A673 (cell line): Measurements from ENCODE around the gene ZNF740. TPM values are rescaled to one million over a fixed set of nuclear protein-coding genes. Genes with fewer than 3 reads are reported as not detected.
A peak's percentile ranks its signal among the peaks of the same experiment; 100 is the strongest.

Source experiments
- BruUV-seq: library from RNA; stranded (reverse); fragments of 400-500 nt; replicated peaks from 2 replicates; lab custom pipeline; 2021; lab: Mats Ljungman, UMichigan
- CTCF ChIA-PET: fragments of 300-600 bp; sonication (Branson Sonifier 250); formaldehyde crosslinking; loops from one replicate; lab custom pipeline; 2022; ENCODE audit warnings: antibody characterized with exemption; lab: Charles Lee
- POLR2A ChIA-PET: fragments of 300-600 bp; sonication (Branson Sonifier 250); formaldehyde crosslinking; loops from one replicate; lab custom pipeline; 2022; ENCODE audit warnings: antibody characterized with exemption; ENCODE audit not compliant: low non-redundant PET; lab: Charles Lee
- DNase-seq: peaks from one replicate; pipeline ENCODE4 v3.0.0-alpha.2; 2015; ENCODE audit warnings: low spot score
- H3K27ac ChIP-seq: fragments of 200-600 bp; sonication (generic); 2 replicates; pipeline ENCODE4 v1.5.1; 2016; ENCODE audit warnings: mixed run types, low read depth, mild to moderate bottlenecking, mixed read lengths, antibody characterized with exemption, low read length; ENCODE audit not compliant: poor library complexity, severe bottlenecking
- H3K27me3 ChIP-seq: fragments of 200-600 bp; sonication (generic); replicated peaks from 2 replicates; pipeline ENCODE4 v1.6.1; 2017; ENCODE audit warnings: mixed run types, low read depth, mild to moderate bottlenecking, mixed read lengths, antibody characterized with exemption, low read length; ENCODE audit not compliant: insufficient read depth, poor library complexity
- H3K36me3 ChIP-seq: fragments of 200-600 bp; sonication (generic); 2 replicates; pipeline ENCODE4 v1.6.1; 2016; ENCODE audit warnings: mixed run types, mild to moderate bottlenecking, mixed read lengths, antibody characterized with exemption, low read length; ENCODE audit not compliant: insufficient read depth, poor library complexity, severe bottlenecking
- H3K4me1 ChIP-seq: fragments of 200-600 bp; sonication (generic); 2 replicates; pipeline ENCODE4 v1.6.1; 2017; ENCODE audit warnings: mixed run types, mild to moderate bottlenecking, mixed read lengths, antibody characterized with exemption, low read length; ENCODE audit not compliant: insufficient read depth, poor library complexity, severe bottlenecking
- H3K4me3 ChIP-seq: fragments of 200-600 bp; sonication (generic); 2 replicates; pipeline ENCODE4 v1.5.1; 2016; ENCODE audit warnings: low read depth, mixed run types, mild to moderate bottlenecking, mixed read lengths, low read length; ENCODE audit not compliant: poor library complexity, severe bottlenecking
- H3K9me3 ChIP-seq: fragments of 200-600 bp; sonication (generic); 2 replicates; pipeline ENCODE4 v1.6.1; 2016; ENCODE audit warnings: mixed run types, low read depth, mild to moderate bottlenecking, mixed read lengths, antibody characterized with exemption, low read length; ENCODE audit not compliant: poor library complexity, severe bottlenecking
- EZH2 ChIP-seq: fragments of 200-600 bp; sonication (generic); IDR thresholded peaks from 2 replicates; pipeline ENCODE4 v1.6.1; 2017; ENCODE audit warnings: borderline replicate concordance, low read depth, mild to moderate bottlenecking, mixed read lengths, antibody characterized with exemption, low read length; ENCODE audit not compliant: poor library complexity, severe bottlenecking
- intact Hi-C: fragments of 100-400 bp; cut with micrococcal nuclease; formaldehyde crosslinking; loops from one replicate; pipeline ENCODE4 v1.10.0; 2022; ENCODE audit not compliant: unreplicated experiment
- total RNA-seq: library from RNA; stranded (reverse); gene quantifications from 2 replicates; pipeline ENCODE4 v1.2.3, GENCODE V29; 2021
- TF ChIP-seq, protein P1 (sequence below): fragments of 300-800, 200-600 bp; sonication (generic); conservative IDR thresholded peaks from 2 replicates; pipeline ENCODE4 v1.5.1; 2017; ENCODE audit warnings: low read depth, mild to moderate bottlenecking, antibody characterized with exemption, low read length, moderate library complexity, mixed read lengths

The ZNF740 gene
- total RNA-seq, 1 experiment from 2014 or later, result 48.6 TPM

DNA sequence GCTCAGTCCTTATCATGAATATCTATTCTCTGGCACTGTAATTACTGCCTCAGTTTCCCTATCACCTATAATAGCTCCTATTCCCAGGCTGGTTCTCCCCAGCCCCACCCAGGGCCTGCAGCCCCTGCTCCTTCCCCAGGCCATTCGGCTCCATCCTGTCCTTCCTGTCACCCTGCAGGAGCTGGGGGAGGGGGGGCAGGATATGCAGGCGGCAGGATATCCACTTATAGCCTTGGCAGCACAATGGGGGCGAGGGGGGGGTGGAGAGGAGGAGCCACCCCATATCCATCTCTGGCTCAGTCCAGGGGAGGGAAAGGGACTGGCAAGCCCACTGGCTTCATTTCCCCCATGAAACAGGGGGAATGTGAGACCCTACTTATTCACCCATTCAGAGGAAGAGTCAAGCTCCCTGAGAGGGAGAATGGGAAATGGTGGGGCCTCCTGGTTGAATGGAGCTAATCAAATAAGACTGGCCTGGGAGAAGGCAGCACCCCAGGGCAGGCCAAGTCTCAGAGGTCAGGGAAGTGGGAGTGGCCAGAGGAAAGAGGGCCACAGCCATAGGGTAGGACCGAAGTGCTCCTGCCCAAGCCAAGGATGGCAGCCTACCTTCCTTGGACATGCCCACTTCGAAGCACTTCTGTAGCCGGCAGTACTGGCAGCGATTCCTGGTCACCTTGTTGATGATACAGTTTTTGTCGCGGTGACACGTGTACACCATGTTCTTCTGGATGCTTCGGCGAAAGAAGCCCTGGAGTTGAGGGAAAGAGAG is 34.3 kb downstream of the ZNF740 start:
- POLR2A ChIA-PET, result no interaction called here
- no peak overlapping the region for H3K4me3 ChIP-seq
- no peak for DNase-seq
- no peak overlapping the region for H3K27ac ChIP-seq
- intact Hi-C loops, result no loop called here
- TF ChIP-seq, protein P1, sequence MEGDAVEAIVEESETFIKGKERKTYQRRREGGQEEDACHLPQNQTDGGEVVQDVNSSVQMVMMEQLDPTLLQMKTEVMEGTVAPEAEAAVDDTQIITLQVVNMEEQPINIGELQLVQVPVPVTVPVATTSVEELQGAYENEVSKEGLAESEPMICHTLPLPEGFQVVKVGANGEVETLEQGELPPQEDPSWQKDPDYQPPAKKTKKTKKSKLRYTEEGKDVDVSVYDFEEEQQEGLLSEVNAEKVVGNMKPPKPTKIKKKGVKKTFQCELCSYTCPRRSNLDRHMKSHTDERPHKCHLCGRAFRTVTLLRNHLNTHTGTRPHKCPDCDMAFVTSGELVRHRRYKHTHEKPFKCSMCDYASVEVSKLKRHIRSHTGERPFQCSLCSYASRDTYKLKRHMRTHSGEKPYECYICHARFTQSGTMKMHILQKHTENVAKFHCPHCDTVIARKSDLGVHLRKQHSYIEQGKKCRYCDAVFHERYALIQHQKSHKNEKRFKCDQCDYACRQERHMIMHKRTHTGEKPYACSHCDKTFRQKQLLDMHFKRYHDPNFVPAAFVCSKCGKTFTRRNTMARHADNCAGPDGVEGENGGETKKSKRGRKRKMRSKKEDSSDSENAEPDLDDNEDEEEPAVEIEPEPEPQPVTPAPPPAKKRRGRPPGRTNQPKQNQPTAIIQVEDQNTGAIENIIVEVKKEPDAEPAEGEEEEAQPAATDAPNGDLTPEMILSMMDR, result no peak
- no peak for TF ChIP-seq EZH2
- H3K36me3 ChIP-seq, result peaks cover 14% of the 10 kb centered on the region
- H3K4me1 ChIP-seq, result peaks cover 31% of the 10 kb centered on the region
- CTCF ChIA-PET, result interaction anchor here (1.4 to 1.7 kb wide), 2 partner anchors 74 to 106 kb away, joined by 11 to 24 read pairs; partner anchors contain the start of gene AAAS
- no TSS peak for BruUV-seq
- H3K9me3 ChIP-seq, result no peaks in the 10 kb centered on the region
- no peaks in the 10 kb centered on the region for H3K27me3 ChIP-seq

DNA sequence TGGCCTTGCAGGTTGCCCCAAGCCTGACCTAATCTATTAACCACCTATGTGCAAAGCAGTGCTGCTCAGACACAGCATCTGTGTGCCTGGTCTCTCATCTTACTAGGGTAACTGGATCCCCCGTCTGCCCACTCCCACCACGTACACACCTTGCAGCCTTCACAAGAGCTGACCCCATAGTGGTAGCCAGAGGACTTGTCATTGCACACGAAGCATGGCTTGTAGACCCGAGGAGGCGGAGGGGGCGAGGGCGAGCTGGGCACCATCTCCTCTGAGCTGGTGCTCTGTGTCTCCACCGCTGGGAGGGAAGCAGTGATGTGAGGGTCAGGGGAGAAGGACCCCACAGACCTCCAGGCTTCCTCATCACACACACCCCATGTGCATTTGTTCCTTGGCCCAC is 35.0 kb downstream of the ZNF740 start:
- BruUV-seq, result no TSS peak
- ChIA-PET CTCF (interaction anchor here (0.6 to 1.3 kb wide), 2 partner anchors 87 to 150 kb away, joined by 3 to 5 read pairs; no protein-coding TSS in a partner anchor), POLR2A (no interaction called here)
- Histone ChIP-seq H3K4me3 (no peak overlapping the region), H3K27ac (no peak overlapping the region), H3K9me3 (no peaks in the 10 kb centered on the region), H3K27me3 (no peaks in the 10 kb centered on the region), H3K36me3 (peaks cover 14% of the 10 kb centered on the region), H3K4me1 (peaks cover 31% of the 10 kb centered on the region)
- intact Hi-C loops, result no loop called here
- TF ChIP-seq, protein P1, result no peak
- no peak for TF ChIP-seq EZH2
- DNase-seq, result no peak

DNA sequence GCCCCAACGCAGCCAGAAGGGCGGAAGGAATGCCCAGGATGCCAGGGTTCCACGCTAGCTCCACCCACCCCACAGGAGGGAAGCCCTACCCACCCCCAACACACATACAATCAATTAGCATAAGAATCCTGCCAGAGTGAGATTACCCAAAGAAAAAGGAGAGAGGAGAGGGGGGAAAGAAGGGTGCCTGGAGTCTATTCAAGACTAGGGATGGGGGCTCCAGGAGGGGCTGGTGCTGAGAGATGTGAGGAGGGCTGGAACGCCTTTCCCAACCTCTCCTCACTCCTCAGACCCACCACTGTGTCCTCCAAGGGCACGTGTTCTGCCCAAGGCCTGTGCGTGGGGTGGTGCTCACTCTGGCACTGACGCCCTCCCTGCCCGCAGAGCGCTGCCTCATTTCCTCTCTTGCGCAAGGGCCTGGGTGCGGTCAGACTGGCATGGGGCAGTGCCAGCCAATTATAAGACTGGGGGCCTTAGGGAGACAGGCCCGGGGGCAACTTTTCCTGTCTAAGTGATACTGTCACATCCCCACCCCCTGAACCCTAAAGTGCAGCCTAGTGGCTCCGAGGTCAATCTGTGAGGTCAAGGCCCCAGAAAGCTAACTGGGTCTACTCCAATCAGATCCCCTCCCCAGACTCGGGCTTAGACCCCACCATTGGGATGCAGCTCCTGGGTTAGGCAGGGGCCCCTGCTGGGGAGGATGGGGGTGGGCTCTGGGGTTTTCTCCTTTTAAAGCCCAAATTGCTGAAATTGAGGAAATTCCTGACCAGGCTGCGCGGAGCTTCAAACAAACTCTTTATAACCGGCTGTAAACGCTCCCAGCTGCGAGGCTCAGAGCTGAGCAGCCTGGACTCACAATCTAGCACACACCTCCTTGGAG is 36.8 kb downstream of the ZNF740 start:
- TF ChIP-seq EZH2, result no peak
- POLR2A ChIA-PET, result no interaction called here
- peak overlapping the region; percentile 32 for H3K27ac ChIP-seq
- no peaks in the 10 kb centered on the region for H3K9me3 ChIP-seq
- H3K4me3 ChIP-seq, result peak overlapping the region; percentile 0
- H3K36me3 ChIP-seq, result peaks cover 9% of the 10 kb centered on the region
- intact Hi-C loops, result no loop called here
- CTCF ChIA-PET, result interaction anchor here (0.5 to 0.6 kb wide), 2 partner anchors 58 to 326 kb away, joined by 3 to 15 read pairs; no protein-coding TSS in a partner anchor
- BruUV-seq, result no TSS peak
- H3K27me3 ChIP-seq, result no peaks in the 10 kb centered on the region
- peaks cover 36% of the 10 kb centered on the region for H3K4me1 ChIP-seq
- peak; percentile 59 for DNase-seq
